HCT116 (cell line): ENCODE measurements around the gene CHD1. TPM values are rescaled to one million over a fixed set of nuclear protein-coding genes. Genes with fewer than 3 reads are reported as not detected.

Source experiments
- ATAC-seq: fragments of 200-7000 bp; cut with Tn5 transposase; 2 replicates; pipeline ENCODE4 v1.9.1; 2020; ENCODE audit warnings: mild to moderate bottlenecking, moderate library complexity
- BruUV-seq: library from RNA; stranded (reverse); fragments of 400-500 nt; replicated peaks from 2 replicates; lab custom pipeline; 2021; lab: Mats Ljungman, UMichigan
- CTCF ChIA-PET: fragments of 300-600 bp; sonication (Branson Sonifier 250); formaldehyde crosslinking; loops from one replicate; lab custom pipeline; 2021; ENCODE audit warnings: antibody characterized with exemption; lab: Charles Lee
- POLR2A ChIA-PET: fragments of 300-600, 350-600 bp; sonication (Branson Sonifier 250); formaldehyde crosslinking; loops from one replicate; lab custom pipeline; 2021; ENCODE audit warnings: antibody characterized with exemption; lab: Charles Lee
- RAD21 ChIA-PET, 2 experiments: fragments of 300-600 bp; sonication (Branson Sonifier 250); formaldehyde crosslinking; loops; one replicate each; lab custom pipeline; 2023; ENCODE audit warnings: low total read pairs in 2 of 2; ENCODE audit not compliant: uncharacterized antibody in 2 of 2, unreplicated experiment in 2 of 2, low non-redundant PET in 1 of 2; lab: Charles Lee
- DNase-seq: peaks from one replicate; pipeline ENCODE4 v3.0.0-alpha.2; 2010; ENCODE audit warnings: low read depth, low spot score
- H2AFZ ChIP-seq: fragments of 200-600 bp; shearing (Covaris generic), sonication (generic); 2 replicates; pipeline ENCODE4 v1.6.1; 2017; ENCODE audit warnings: low read depth, mixed run types, mixed read lengths, antibody characterized with exemption, low read length; ENCODE audit not compliant: poor library complexity, severe bottlenecking
- H3K27ac ChIP-seq: 2 replicates; pipeline ENCODE4 v1.5.1; 2012; ENCODE audit warnings: low read depth, low read length
- H3K27me3 ChIP-seq: fragments of 200-600 bp; sonication (generic); 2 replicates; pipeline ENCODE4 v1.6.1; 2016; ENCODE audit warnings: mixed run types, low read length, mixed read lengths; ENCODE audit not compliant: insufficient read depth
- H3K36me3 ChIP-seq, 2 experiments: fragments of 200-500 bp in 1 of 2; fragments of 200-600 bp in 1 of 2; sonication (Bioruptor generic) in 1 of 2; sonication (generic) in 1 of 2; 2 replicates each; pipeline versions ENCODE4 v1.5.1 to v1.6.1; 2014 to 2016; ENCODE audit warnings: low read length in 2 of 2, inconsistent platforms in 1 of 2, mixed read lengths in 1 of 2, mixed run types in 1 of 2; ENCODE audit not compliant: insufficient read depth in 2 of 2, control insufficient read depth in 1 of 2
- H3K4me1 ChIP-seq, 2 experiments: fragments of 200-600 bp in 1 of 2; sonication (generic) in 1 of 2; 2 replicates each; pipeline versions ENCODE4 v1.5.1 to v1.6.1; 2012 to 2017; ENCODE audit warnings: low read length in 2 of 2, inconsistent platforms in 1 of 2, mild to moderate bottlenecking in 1 of 2, mixed read lengths in 1 of 2, mixed run types in 1 of 2, moderate library complexity in 1 of 2; ENCODE audit not compliant: insufficient read depth in 2 of 2, control insufficient read depth in 1 of 2
- H3K4me2 ChIP-seq: fragments of 200-600 bp; sonication (generic); 2 replicates; pipeline ENCODE4 v1.6.1; 2017; ENCODE audit warnings: mixed run types, low read length, mixed read lengths
- H3K4me3 ChIP-seq, 2 experiments: fragments of 200-600 bp in 1 of 2; sonication (generic) in 1 of 2; replicated peaks in 1 of 2; 2 replicates each; pipeline ENCODE4 v1.5.1; 2011 to 2016; ENCODE audit warnings: low read length in 2 of 2, control low read depth in 1 of 2, low read depth in 1 of 2, mild to moderate bottlenecking in 1 of 2, mixed read lengths in 1 of 2, mixed run types in 1 of 2
- H3K79me2 ChIP-seq: fragments of 200-600 bp; sonication (generic); 2 replicates; pipeline ENCODE4 v1.6.1; 2017; ENCODE audit warnings: mild to moderate bottlenecking, mixed run types, low read length, moderate library complexity, mixed read lengths; ENCODE audit not compliant: insufficient read depth
- H3K9ac ChIP-seq: fragments of 200-600 bp; sonication (generic); 2 replicates; pipeline ENCODE4 v1.6.1; 2016; ENCODE audit warnings: low read length, mixed read lengths
- H3K9me2 ChIP-seq: fragments of 200-600 bp; sonication (generic), shearing (Covaris generic); 2 replicates; pipeline ENCODE4 v1.6.1; 2017; ENCODE audit warnings: mixed run types, mild to moderate bottlenecking, moderate library complexity; ENCODE audit not compliant: insufficient read depth
- H3K9me3 ChIP-seq, 2 experiments: fragments of 200-500 bp in 1 of 2; fragments of 200-600 bp in 1 of 2; sonication (Bioruptor generic) in 1 of 2; sonication (generic) in 1 of 2; 2 replicates each; pipeline ENCODE4 v1.6.1; 2014 to 2017; ENCODE audit warnings: low read length in 2 of 2, mixed read lengths in 2 of 2, inconsistent platforms in 1 of 2, low read depth in 1 of 2, mild to moderate bottlenecking in 1 of 2, mixed run types in 1 of 2, moderate library complexity in 1 of 2; ENCODE audit not compliant: control insufficient read depth in 1 of 2, insufficient read depth in 1 of 2
- H4K20me1 ChIP-seq: fragments of 200-600 bp; sonication (generic), shearing (Covaris generic); 2 replicates; pipeline ENCODE4 v1.6.1; 2017; ENCODE audit warnings: mixed run types, mild to moderate bottlenecking, moderate library complexity; ENCODE audit not compliant: insufficient read depth
- ATF3 ChIP-seq: IDR thresholded peaks from 2 replicates; pipeline ENCODE4 v1.6.1; 2012
- CBX3 ChIP-seq: IDR thresholded peaks from 2 replicates; pipeline ENCODE4 v1.6.1; 2012; ENCODE audit warnings: low read depth
- CEBPB ChIP-seq: IDR thresholded peaks from 2 replicates; pipeline ENCODE4 v1.6.1; 2012; ENCODE audit warnings: low read depth
- EGR1 ChIP-seq: IDR thresholded peaks from 2 replicates; pipeline ENCODE4 v1.6.1; 2012; ENCODE audit warnings: low read depth
- ELF1 ChIP-seq: IDR thresholded peaks from 2 replicates; pipeline ENCODE4 v1.6.1; 2012; ENCODE audit warnings: low read depth, borderline replicate concordance
- EZH2 ChIP-seq: fragments of 200-600 bp; sonication (generic); IDR thresholded peaks from 2 replicates; pipeline ENCODE4 v1.6.1; 2017; ENCODE audit warnings: antibody characterized with exemption, mixed run types
- EZH2phosphoT487 ChIP-seq: fragments of 200-600 bp; IDR thresholded peaks from 2 replicates; pipeline ENCODE4 v1.6.1; 2018; ENCODE audit warnings: antibody characterized with exemption, borderline replicate concordance
- FOSL1 ChIP-seq: IDR thresholded peaks from 2 replicates; pipeline ENCODE4 v1.6.1; 2012; ENCODE audit warnings: low read depth
- POLR2A ChIP-seq: IDR thresholded peaks from 2 replicates; pipeline ENCODE4 v1.7.0; 2011; ENCODE audit warnings: borderline replicate concordance; ENCODE audit not compliant: insufficient read depth, insufficient read length; ENCODE audit errors: extremely low read depth
- RAD21 ChIP-seq: IDR thresholded peaks from 2 replicates; pipeline ENCODE4 v1.6.1; 2012; ENCODE audit warnings: low read depth, mild to moderate bottlenecking
- SIN3A ChIP-seq: IDR thresholded peaks from 2 replicates; pipeline ENCODE4 v1.6.1; 2012; ENCODE audit warnings: low read depth
- SP1 ChIP-seq: IDR thresholded peaks from 2 replicates; pipeline ENCODE4 v1.6.1; 2012; ENCODE audit warnings: low read depth
- SRF ChIP-seq: IDR thresholded peaks from 2 replicates; pipeline ENCODE4 v1.6.1; 2012; ENCODE audit warnings: low read depth
- TCF7L2 ChIP-seq: IDR thresholded peaks from 2 replicates; pipeline ENCODE4 v1.7.0; 2011; ENCODE audit warnings: borderline replicate concordance, inconsistent platforms; ENCODE audit not compliant: insufficient read depth, insufficient read length; ENCODE audit errors: extremely low read depth
- ZFX ChIP-seq: fragments of 450-650 bp; IDR thresholded peaks from 2 replicates; pipeline ENCODE4 v1.6.1; 2017
- intact Hi-C: fragments of 100-400 bp; cut with micrococcal nuclease; formaldehyde crosslinking; loops from 2 replicates; pipeline ENCODE4 v1.10.0; 2022
- total RNA-seq: library from RNA; stranded (reverse); gene quantifications from one replicate; pipeline ENCODE4 v1.2.1, GENCODE V29; 2021; ENCODE audit not compliant: unreplicated experiment
- TF ChIP-seq, protein P1 (sequence below): IDR thresholded peaks from 2 replicates; pipeline ENCODE4 v1.6.1; 2012; ENCODE audit warnings: low read depth
- TF ChIP-seq, protein P2 (sequence below): IDR thresholded peaks from 2 replicates; pipeline ENCODE4 v1.6.1; 2012
- TF ChIP-seq, protein P3 (sequence below): IDR thresholded peaks from 2 replicates; pipeline ENCODE4 v1.6.1; 2011; ENCODE audit warnings: mild to moderate bottlenecking, low read length, moderate library complexity; ENCODE audit not compliant: insufficient replicate concordance; ENCODE audit errors: extremely low read depth

The CHD1 gene
- total RNA-seq, 1 experiment from 2014 or later, result 43.9 TPM

DNA sequence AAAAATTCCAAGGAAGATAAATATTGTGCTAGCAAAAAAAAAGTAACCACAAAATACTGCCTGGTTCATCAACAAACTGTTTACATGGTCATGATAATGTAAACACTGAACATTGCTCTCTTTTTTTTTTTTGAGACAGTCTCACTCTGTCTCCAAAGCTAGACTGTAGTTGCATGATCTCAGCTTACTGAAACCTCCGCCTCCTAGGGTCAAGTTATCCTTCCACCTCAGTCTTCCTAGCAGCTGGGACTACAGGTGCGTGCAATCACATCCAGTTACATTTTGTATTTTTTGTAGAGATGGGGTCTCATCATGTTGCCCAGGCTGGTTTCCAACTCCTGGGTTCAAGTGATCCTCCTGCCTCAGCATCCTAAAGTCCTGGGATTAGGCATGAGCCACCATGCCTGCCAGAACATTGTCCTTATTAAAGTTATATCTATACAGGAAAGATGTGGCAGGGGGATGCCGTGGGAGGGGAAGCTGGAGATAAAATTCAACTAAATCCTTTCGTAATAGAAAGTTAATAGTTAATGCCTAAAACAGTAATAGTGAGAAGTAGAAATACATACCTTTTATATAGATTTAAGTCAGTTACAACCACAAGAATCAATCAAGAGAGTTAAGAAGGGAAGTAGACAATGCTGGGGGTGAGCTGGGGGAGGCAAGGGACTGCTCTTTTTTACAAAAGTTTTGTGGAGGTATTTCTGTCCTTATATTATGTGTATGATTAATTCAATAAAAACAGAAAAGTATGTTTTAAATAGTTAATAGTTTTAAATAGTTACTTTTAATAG lies 103.0 kb downstream of the CHD1 start:
- ChIA-PET RAD21 (no interaction called here), POLR2A (no interaction called here), CTCF (no interaction called here)
- 0 out of 4 replicates have a peak, but pooled peaks cover 0 to 5% of the 10 kb centered on the region in 2 experiments for H3K9me3 ChIP-seq
- no peaks in the 10 kb centered on the region for H4K20me1 ChIP-seq
- ATAC-seq (no peak), DNase-seq (no peak)
- intact Hi-C loops, result loop anchor here (2.0 to 10.0 kb wide), 3 partner anchors 57 to 1828 kb away; no protein-coding TSS in a partner anchor
- no peak overlapping the region for H3K27ac ChIP-seq
- H3K27me3 ChIP-seq, result no peaks in the 10 kb centered on the region
- no peak overlapping the region for H3K9ac ChIP-seq
- no peak overlapping the region for H3K4me3 ChIP-seq
- no peaks in the 10 kb centered on the region for H3K79me2 ChIP-seq
- no TSS peak for BruUV-seq
- H3K36me3 ChIP-seq, result no peaks in the 10 kb centered on the region
- no peaks in the 10 kb centered on the region for H3K9me2 ChIP-seq
- TF ChIP-seq SP1, result no peak
- TF ChIP-seq FOSL1, result no peak
- TF ChIP-seq RAD21, result no peak
- no peak for TF ChIP-seq CBX3
- no peak for TF ChIP-seq ZFX
- no peak for TF ChIP-seq TCF7L2
- TF ChIP-seq ELF1, result no peak
- TF ChIP-seq, protein P1, sequence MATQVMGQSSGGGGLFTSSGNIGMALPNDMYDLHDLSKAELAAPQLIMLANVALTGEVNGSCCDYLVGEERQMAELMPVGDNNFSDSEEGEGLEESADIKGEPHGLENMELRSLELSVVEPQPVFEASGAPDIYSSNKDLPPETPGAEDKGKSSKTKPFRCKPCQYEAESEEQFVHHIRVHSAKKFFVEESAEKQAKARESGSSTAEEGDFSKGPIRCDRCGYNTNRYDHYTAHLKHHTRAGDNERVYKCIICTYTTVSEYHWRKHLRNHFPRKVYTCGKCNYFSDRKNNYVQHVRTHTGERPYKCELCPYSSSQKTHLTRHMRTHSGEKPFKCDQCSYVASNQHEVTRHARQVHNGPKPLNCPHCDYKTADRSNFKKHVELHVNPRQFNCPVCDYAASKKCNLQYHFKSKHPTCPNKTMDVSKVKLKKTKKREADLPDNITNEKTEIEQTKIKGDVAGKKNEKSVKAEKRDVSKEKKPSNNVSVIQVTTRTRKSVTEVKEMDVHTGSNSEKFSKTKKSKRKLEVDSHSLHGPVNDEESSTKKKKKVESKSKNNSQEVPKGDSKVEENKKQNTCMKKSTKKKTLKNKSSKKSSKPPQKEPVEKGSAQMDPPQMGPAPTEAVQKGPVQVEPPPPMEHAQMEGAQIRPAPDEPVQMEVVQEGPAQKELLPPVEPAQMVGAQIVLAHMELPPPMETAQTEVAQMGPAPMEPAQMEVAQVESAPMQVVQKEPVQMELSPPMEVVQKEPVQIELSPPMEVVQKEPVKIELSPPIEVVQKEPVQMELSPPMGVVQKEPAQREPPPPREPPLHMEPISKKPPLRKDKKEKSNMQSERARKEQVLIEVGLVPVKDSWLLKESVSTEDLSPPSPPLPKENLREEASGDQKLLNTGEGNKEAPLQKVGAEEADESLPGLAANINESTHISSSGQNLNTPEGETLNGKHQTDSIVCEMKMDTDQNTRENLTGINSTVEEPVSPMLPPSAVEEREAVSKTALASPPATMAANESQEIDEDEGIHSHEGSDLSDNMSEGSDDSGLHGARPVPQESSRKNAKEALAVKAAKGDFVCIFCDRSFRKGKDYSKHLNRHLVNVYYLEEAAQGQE, result no peak
- TF ChIP-seq, protein P2, sequence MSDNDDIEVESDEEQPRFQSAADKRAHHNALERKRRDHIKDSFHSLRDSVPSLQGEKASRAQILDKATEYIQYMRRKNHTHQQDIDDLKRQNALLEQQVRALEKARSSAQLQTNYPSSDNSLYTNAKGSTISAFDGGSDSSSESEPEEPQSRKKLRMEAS, result no peak
- TF ChIP-seq CEBPB, result no peak
- no peak for TF ChIP-seq ATF3
- TF ChIP-seq, protein P3, sequence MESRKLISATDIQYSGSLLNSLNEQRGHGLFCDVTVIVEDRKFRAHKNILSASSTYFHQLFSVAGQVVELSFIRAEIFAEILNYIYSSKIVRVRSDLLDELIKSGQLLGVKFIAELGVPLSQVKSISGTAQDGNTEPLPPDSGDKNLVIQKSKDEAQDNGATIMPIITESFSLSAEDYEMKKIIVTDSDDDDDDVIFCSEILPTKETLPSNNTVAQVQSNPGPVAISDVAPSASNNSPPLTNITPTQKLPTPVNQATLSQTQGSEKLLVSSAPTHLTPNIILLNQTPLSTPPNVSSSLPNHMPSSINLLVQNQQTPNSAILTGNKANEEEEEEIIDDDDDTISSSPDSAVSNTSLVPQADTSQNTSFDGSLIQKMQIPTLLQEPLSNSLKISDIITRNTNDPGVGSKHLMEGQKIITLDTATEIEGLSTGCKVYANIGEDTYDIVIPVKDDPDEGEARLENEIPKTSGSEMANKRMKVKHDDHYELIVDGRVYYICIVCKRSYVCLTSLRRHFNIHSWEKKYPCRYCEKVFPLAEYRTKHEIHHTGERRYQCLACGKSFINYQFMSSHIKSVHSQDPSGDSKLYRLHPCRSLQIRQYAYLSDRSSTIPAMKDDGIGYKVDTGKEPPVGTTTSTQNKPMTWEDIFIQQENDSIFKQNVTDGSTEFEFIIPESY, result no peak
- no peak for TF ChIP-seq EGR1
- no peak for TF ChIP-seq POLR2A
- TF ChIP-seq EZH2, result no peak
- TF ChIP-seq SRF, result no peak
- no peak for TF ChIP-seq SIN3A
- TF ChIP-seq EZH2phosphoT487, result no peak
- H3K4me1 ChIP-seq, result no peaks in the 10 kb centered on the region
- no peak overlapping the region for H3K4me2 ChIP-seq
- no peak overlapping the region for H2AFZ ChIP-seq
